AML-193 (cell line): ENCODE measurements around the gene PIGQ.

ENCODE experiments used
- DNase-seq, 2 experiments: peaks; one replicate each; lab custom pipeline; 2025; lab: John Stamatoyannopoulos, UW

The PIGQ gene

GRCh38 chr16:567373-568256 is 2.2 kb upstream of the PIGQ start:
- no peak for DNase-seq

- no peak for DNase-seq
Observed at GRCh38 chr16:568401-569258, 1.1 kb upstream of the PIGQ start.

- no peak for DNase-seq
Observed at GRCh38 chr16:572865-573650, 3.3 kb downstream of the PIGQ start.

GRCh38 chr16:574021-574760 is 4.4 kb downstream of the PIGQ start:
- DNase-seq, result no peak

GRCh38 chr16:575354-576196 is 5.8 kb downstream of the PIGQ start:
- no peak for DNase-seq

GRCh38 chr16:576197-576822 is 6.5 kb downstream of the PIGQ start:
- no peak for DNase-seq

- no peak for DNase-seq
Observed at GRCh38 chr16:576823-577201, 7.0 kb downstream of the PIGQ start.

GRCh38 chr16:577796-578195 is 8.0 kb downstream of the PIGQ start:
- DNase-seq, result no peak

- no peak for DNase-seq
Observed at GRCh38 chr16:578232-578869, 8.6 kb downstream of the PIGQ start.

- DNase-seq, result peak in 1 of 2 experiments; percentile 31
Observed at GRCh38 chr16:578870-579405, 9.2 kb downstream of the PIGQ start.

- DNase-seq, result no peak
Observed at GRCh38 chr16:580141-580945, 10.6 kb downstream of the PIGQ start.

GRCh38 chr16:580946-581498 is 11.3 kb downstream of the PIGQ start:
- DNase-seq, result no peak

- DNase-seq, result no peak
Observed at GRCh38 chr16:582218-582613, 12.4 kb downstream of the PIGQ start.

GRCh38 chr16:582614-583331 is 13.0 kb downstream of the PIGQ start:
- no peak for DNase-seq

- DNase-seq, result no peak
Observed at GRCh38 chr16:583470-583814, 13.7 kb downstream of the PIGQ start.

GRCh38 chr16:583815-584591 is 14.2 kb downstream of the PIGQ start:
- no peak for DNase-seq

- no peak for DNase-seq
Observed at GRCh38 chr16:585351-585750, 15.6 kb downstream of the PIGQ start.
